ELF-1 (cell line): Measurements from ENCODE around the gene NSD2.
"Not testable (repeated sequence)": the region's sequence is repeated elsewhere in the genome, so short reads cannot be mapped to it uniquely, and the experiment has no call there.

Experiments
- DNase-seq: peaks from one replicate; pipeline ENCODE4 v3.0.0-alpha.2; 2016; ENCODE audit warnings: low read depth, low spot score

Gene NSD2

DNA sequence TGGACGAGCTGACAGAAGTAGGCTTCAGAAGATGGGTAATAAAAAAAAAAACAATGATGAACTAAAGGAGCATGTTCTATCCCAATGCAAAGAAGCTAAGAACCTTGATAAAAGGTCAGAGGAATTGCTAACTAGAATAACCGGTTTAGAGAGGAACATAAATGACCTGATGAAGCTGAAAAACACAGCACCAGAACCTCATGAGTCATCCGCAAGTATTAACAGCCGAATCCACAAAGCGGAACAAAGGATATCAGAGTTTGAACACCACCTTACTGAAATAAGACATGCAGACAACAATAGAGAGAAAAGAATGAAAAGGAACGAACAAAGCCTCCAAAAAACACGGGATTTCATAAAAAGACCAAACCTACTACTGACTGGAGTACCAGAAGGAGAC lies 127.1 kb downstream of the NSD2 start:
- DNase-seq, result no peak

DNA sequence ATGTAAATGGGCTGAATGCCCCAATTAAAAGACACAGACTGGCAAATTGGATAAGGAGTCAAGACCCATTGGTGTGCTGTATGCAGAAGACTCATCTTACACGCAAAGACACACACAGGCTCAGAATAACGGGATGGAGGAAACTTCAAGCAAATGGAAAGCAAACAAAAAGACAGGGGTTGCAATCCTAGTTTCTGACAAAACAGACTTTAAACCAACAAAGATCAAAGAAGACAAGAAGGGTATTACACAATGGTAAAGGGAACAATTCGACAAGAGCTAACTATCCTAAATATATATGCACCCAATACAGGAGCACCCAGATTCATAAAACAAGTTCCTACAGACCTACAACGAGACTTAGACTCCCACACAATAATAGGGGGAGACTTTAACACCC lies 128.1 kb downstream of the NSD2 start:
- DNase-seq, result not testable (repeated sequence)

DNA sequence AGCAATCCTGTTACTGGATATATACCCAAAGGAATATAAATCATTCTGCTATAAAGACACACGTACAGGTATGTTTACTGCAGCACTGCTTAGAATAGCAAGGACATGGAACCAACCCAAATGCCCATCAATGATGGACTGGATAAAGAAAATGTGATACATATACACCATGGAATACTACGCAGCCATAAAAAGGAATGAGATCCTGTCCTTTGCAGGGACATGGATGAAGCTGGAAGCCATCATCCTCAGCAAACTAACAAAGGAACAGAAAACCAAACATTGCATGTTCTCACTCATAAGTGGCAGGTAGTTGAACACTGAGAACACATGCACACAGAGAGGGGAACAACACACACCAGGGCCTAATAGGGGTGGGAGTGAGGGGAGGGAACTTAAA lies 132.2 kb downstream of the NSD2 start:
- DNase-seq, result not testable (repeated sequence)

DNA sequence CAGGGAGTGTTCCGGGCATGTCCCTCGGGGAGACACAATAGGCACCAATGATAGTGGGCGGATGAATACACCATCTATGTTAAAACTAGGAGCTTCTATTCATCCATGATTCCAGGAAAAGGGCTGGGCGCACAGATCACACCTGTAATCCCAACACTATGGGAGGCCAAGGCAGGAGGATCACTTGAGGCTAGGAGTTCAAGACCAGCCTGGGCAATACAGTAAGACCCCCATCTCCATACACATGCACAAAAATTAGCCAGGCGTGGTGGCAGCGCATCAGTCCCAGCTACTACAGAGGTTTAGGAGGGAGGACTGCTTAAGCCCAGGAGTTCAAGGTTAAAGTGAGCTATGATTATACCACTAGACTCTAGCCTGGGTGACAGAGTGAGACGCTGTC lies 135.2 kb downstream of the NSD2 start:
- no peak for DNase-seq

DNA sequence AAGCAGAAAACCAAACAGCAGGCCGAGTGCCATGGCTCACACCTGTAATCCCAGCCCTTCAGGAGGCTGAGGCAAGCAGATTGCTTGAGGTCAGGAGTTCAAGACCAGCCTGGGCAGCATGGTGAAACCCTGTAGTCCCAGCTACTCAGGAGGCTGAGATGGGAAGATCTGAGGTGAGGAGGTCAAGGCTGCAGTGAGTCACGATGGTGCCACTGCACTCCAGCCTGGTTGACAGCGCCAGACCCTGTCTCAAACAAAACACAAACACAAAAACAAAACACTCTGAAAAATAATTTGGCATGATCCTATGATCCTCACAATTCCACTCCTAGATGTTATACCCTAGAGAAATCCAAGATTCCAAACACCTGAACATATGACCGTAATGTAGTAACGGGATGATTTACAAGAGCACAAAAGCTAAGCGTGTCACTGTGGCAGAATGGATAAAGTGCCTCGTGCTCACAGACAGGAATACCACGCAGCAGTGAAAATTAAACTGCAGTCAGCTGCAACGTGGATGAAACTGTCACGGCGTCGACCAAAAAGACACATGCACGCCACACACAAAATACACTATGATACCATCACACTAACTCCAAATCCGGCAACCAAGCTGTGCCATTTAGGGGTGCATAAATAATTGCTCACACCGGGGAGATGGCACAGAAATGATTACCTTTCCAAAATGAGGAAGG lies 135.9 kb downstream of the NSD2 start:
- DNase-seq, result no peak

DNA sequence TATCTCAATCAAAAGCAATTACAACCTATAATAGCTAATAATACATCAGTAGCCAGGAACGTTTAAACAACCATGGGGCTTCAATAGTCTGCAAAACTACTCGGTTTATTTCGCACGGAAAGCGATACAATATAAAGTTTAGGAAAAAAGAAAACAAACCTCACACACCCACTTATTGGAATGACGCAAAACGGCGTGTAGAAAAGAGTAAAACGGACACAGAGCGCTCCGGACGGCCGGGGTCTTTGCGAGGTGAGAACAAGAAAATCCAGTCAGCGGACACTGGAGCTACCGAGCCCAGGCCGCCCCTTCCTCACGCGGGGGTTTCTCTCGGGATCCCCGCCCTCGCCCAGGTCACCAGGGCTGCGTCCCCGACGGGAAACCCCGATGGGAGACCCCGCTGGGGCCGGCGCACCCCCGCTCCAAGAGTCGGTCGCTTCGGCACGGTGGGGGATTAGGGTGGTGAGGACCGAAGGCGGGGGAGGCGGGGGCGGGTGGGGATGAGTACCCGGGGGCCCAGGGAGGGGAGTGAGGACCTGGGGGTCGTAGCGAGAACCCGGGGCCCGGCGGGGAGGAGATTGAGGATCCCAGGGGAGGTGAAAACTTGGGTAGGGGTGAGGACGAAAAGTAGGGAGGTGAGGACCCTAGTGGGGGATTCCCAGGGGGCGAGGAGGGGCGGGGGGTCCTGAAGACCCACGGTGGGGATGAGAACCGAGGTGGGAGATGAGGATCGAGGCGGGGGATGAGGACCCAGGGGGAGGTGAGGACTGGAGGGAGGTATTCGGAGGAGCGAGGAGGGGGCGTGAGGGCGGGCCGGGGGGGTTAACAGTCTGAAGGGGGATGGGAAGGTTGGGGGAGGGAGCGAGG lies 136.8 kb downstream of the NSD2 start:
- no peak for DNase-seq

DNA sequence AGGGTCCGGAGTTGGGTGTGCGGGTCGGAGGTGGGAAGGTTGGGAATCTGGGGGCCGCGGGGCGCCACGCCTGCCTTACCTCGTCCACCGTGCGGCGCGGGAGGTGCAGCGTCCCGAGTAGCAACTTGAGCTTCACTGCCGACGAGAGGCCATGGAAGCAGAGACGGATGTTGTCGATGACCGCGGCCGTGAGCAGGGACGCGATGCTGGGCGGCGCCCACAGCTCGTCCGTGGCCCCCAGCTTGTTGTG lies 137.4 kb downstream of the NSD2 start:
- no peak for DNase-seq

DNA sequence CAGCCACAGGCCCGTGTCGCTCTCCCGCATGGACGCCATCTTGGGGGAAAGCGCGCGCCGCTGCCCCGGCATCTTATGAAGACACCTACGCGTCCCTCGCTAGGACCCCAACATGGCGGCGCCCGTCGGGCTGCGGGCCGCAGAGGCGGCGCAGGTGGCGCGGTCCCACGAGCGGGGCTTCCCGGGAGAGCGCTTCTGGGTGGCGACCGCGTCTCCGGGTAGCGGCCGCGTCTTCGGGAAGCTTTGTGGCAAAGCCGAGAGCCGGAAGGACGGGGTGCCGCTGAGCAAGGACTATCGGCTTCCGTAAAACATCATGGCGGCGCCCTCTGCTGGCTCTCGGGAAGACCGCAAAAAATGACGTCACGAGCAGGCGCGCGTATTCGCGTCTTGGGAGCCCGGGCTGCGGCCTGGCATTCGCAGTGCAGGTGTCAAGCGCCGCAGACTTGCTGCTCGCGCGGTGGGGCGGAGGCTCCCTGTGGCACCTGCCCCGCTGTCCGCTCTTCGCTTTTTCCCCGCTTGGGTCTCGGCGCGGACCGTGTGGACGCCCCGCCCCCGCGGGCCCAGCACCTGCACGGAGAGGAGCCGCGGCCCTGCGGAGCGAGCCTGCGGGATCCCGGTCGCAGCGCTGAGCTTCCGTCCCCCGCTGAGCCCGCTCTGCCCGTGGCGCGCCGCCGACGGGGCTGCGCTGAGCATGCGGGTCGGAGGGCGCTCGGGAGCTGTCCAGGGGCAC lies 137.9 kb downstream of the NSD2 start, which contains the start of gene NELFA:
Gene NELFA (minus strand): TSS at position 54 of the 730 bp plus-strand sequence. CDS start 15 bp downstream, at position 39.
- DNase-seq, result peak; percentile 98

DNA sequence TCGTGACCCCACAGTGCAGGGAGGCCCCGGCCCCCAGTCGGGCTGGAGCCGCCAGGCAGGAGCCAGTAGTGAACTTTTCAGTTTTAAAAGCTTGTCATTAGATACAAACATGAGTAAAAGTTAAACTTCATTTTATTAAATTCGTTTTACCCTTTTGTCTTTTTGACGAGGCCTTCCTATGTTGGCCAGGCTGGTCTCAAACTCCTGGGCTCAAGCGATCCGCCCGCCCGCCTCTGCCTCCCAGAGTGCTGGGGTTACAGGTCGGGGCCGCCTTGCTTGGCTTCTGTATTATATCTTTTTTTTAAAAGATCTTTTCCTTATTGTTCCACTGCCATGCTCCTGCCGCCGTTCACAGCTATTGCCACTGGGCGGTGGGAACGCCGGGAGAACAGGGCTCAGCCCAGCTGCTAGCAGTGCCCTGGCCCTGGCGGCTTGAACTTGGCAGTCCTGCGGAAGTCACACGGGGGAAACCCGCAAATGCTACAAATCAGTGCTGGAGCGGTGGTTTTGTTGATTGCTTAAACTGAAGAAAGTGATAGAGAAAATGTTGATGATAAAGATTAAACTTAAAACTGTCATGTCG lies 138.5 kb downstream of the NSD2 start:
- peak; percentile 63 for DNase-seq

DNA sequence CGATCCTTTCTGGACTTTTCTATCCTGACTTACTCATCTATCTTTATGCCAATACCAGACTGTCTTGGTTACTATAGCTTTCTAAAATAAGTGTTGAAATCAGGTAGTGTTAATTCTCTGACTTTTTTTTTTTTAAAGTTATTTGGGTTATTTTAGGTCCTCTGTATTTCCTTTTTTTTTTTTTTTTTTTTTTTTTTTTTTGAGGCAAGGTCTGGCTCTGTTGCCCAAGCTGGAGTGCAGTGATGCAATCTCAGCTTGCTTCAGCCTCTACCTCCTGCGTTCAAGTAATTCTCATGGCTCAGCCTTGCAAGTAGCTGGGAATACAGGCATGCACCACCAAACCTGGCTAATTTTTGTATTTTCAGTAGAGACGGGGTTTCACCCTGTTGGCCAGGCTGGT lies 140.4 kb downstream of the NSD2 start:
- DNase-seq, result no peak

DNA sequence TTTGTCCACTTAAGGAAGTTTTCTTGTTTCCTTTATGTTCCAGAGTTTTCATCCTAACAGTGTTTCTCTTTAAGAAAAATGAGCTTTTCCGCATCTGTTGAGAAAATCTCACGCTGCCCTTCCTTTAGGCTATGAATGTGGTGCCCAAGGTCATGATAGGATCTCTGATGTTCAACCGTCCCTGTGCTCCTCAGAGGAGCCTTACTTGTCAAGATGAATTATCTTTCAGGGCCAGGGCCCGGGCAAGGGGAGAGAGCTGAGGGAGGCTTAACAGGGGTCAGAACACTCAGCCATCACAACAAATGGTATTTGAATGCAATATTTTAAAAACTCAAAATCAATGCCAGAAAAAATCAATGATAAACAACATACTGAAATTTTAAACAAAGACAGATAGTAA lies 143.8 kb downstream of the NSD2 start:
- no peak for DNase-seq

DNA sequence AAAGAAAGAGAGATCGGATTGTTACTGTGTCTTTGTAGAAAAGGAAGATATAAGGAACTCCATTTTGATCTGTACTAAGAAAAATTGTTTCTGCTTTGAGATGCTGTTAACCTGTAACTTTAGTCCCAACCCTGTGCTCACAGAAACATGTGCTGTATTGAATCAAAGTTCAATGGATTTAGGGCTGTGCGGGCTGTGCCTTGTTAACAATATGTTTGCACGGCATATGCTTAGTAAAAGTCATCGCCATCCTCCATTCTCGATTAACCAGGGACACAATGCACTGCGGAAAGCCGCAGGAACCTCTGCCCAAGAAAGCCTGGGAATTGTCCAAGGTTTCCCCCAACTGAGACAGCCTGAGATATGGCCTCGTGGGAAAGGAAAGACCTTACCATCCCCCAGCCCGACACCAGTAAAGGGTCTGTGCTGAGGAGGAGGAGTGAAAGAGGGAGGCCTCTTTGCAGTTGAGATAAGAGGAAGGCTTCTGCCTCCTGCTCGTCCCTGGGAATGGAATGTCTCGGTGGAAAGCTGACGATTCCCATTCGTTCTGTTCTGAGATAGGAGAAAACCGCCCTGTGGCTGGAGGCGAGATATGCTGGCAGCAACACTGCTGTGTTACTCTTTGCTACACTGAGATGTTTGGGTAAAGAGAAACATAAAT lies 150.3 kb downstream of the NSD2 start:
- DNase-seq, result peak; percentile 88

DNA sequence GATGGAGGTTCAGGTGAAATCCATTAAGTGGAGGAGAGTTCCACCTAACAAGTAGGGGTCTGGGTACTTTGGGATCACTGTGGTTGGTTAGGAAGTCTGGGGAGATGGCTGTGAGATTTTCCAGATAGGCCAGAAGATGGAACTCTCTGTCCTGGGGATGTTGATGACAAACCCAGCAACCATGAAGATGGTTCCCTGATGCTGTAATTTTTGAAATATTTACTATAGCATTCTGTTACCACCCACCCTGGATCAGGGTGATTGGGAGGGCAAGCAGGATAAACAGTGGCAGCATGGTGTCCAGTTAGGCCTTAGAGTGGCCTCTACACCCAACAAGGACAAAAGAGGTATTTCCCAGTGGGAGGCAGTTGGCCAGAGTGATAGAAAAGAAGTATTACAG lies 153.5 kb downstream of the NSD2 start:
- no peak for DNase-seq

DNA sequence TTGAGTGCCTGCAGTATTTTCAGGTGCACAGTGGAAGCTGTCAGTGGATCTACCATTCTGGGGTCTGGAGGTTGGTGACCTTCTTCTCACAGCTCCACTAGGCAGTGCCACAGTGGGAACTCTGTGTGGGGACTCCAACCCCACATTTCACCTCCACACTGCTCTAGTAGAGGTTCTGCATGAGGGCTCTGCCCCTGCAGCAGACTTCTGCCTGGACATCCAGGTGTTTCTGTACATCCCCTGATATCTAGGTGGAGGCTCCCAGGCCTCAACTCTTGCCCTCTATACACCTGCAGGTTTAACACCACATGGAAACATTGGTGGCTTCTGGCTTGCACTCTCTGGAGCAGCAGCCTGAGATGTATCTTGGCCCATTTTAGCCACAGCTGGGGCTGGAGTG lies 154.6 kb downstream of the NSD2 start:
- no peak for DNase-seq

DNA sequence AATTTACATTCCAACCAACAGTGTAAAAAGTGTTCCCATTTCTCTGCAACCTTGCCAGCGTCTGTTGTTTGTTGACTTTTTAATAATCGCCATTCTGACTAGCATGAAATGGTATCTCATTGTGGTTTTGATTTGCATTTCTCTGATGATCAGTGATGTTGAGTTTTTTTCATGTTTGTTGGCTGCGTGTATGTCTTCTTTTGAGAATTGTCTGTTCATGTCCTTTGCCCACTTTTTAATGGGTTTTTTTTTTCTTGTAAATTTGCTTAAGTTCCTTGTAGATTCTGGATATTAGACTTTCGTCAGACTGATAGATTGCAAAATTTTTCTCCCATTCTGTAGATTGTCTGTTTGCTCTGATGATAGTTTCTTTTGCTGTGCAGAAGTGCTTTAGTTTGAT lies 155.9 kb downstream of the NSD2 start:
- DNase-seq, result not testable (repeated sequence)

DNA sequence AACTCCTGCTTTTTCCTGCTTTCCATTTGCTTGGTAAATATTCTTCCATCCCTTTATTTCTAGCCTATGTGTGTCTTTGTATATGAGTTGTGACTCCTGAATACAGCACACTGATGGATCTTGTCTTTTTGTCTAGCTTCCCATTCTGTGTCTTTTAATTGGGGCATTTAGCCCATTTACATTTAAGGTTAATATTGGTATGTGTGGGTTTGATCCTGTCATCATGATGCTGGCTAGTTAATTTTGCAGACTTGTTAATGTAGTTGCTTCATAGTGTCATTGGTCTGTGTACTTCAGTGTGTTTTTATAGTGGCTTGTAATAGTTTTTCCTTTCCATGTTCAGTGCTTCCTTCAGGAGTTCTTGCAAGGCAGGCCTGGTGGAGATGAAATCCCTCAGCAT lies 160.0 kb downstream of the NSD2 start:
- DNase-seq, result not testable (repeated sequence)
